PC-9 (cell line): ENCODE results near the gene MME. TPM values are rescaled to one million over a fixed set of nuclear protein-coding genes. Genes with fewer than 3 reads are reported as not detected.

Experiments used
- BruUV-seq: library from RNA; stranded (reverse); fragments of 400-500 nt; replicated peaks from 2 replicates; lab custom pipeline; 2021; lab: Mats Ljungman, UMichigan
- CTCF ChIA-PET: fragments of 300-600 bp; sonication (Branson Sonifier 250); formaldehyde crosslinking; loops from one replicate; lab custom pipeline; 2022; ENCODE audit warnings: antibody characterized with exemption; lab: Charles Lee
- POLR2A ChIA-PET: fragments of 300-600 bp; sonication (Branson Sonifier 250); formaldehyde crosslinking; loops from one replicate; lab custom pipeline; 2022; ENCODE audit warnings: antibody characterized with exemption; ENCODE audit not compliant: unreplicated experiment; lab: Charles Lee
- DNase-seq, 2 experiments: peaks; one replicate each; pipeline versions ENCODE4 v3.0.0 to v3.0.0-alpha.2; 2015 to 2022; ENCODE audit warnings: mixed read lengths in 1 of 2
- H2AFZ ChIP-seq: fragments of 200-600 bp; sonication (generic); 2 replicates; pipeline ENCODE4 v1.8.1; 2017; ENCODE audit warnings: antibody characterized with exemption
- H3F3A ChIP-seq: fragments of 200-600 bp; sonication (generic); 2 replicates; pipeline ENCODE4 v1.8.1; 2017; ENCODE audit warnings: antibody characterized with exemption, mild to moderate bottlenecking, low read depth; ENCODE audit not compliant: insufficient read depth
- H3K27ac ChIP-seq: fragments of 200-600 bp; sonication (generic); 2 replicates; pipeline ENCODE4 v1.6.1; 2016; ENCODE audit warnings: mixed run types
- H3K27me3 ChIP-seq: fragments of 200-600 bp; sonication (generic); 2 replicates; pipeline ENCODE4 v1.6.1; 2016; ENCODE audit warnings: low read depth, mixed run types; ENCODE audit not compliant: insufficient read depth
- H3K36me3 ChIP-seq: fragments of 200-600 bp; sonication (generic); 2 replicates; pipeline ENCODE4 v1.6.1; 2016; ENCODE audit warnings: low read depth, mixed run types
- H3K4me1 ChIP-seq: fragments of 200-600 bp; sonication (generic); replicated peaks from 2 replicates; pipeline ENCODE4 v1.6.1; 2016; ENCODE audit warnings: mixed run types; ENCODE audit not compliant: insufficient read depth
- H3K4me2 ChIP-seq: fragments of 200-600 bp; sonication (generic); 2 replicates; pipeline ENCODE4 v1.6.1; 2017; ENCODE audit warnings: mixed run types
- H3K4me3 ChIP-seq: fragments of 200-600 bp; sonication (generic); 2 replicates; pipeline ENCODE4 v1.6.1; 2016; ENCODE audit warnings: mixed run types
- H3K79me2 ChIP-seq: fragments of 200-600 bp; sonication (generic); 2 replicates; pipeline ENCODE4 v1.6.1; 2017; ENCODE audit warnings: low read depth, mixed run types
- H3K9me2 ChIP-seq: fragments of 200-600 bp; sonication (generic); 2 replicates; pipeline ENCODE4 v1.8.1; 2017; ENCODE audit warnings: mild to moderate bottlenecking; ENCODE audit not compliant: insufficient read depth
- H3K9me3 ChIP-seq: fragments of 200-600 bp; sonication (generic); 2 replicates; pipeline ENCODE4 v1.8.1; 2016; ENCODE audit warnings: low read depth; ENCODE audit not compliant: insufficient read depth
- H4K20me1 ChIP-seq: fragments of 200-600 bp; sonication (generic); 2 replicates; pipeline ENCODE4 v1.8.1; 2017; ENCODE audit not compliant: insufficient read depth
- CTCF ChIP-seq: fragments of 200-600 bp; sonication (generic); conservative IDR thresholded peaks from 2 replicates; pipeline ENCODE4 v1.6.1; 2017; ENCODE audit warnings: mixed run types, antibody characterized with exemption, mild to moderate bottlenecking, moderate library complexity
- EZH2 ChIP-seq: fragments of 200-600 bp; sonication (generic); IDR thresholded peaks from 2 replicates; pipeline ENCODE4 v1.8.0; 2017; ENCODE audit warnings: antibody characterized with exemption, low read depth
- intact Hi-C: fragments of 100-400 bp; cut with micrococcal nuclease; formaldehyde crosslinking; loops from one replicate; pipeline ENCODE4 v1.10.0; 2022; ENCODE audit not compliant: unreplicated experiment
- total RNA-seq: library from RNA; stranded (reverse); gene quantifications from 2 replicates; pipeline ENCODE4 v1.2.3, GENCODE V29; 2021

MME gene
- total RNA-seq, 1 experiment from 2014 or later = 2.1 TPM

GRCh38 chr3:155169197-155169596 is 89.1 kb downstream of the MME start:
- Histone ChIP-seq H3K27me3 (no peaks in the 10 kb centered on the region), H3K4me3 (no peak overlapping the region), H3K36me3 (no peaks in the 10 kb centered on the region), H3K27ac (no peak overlapping the region), H2AFZ (no peak overlapping the region), H4K20me1 (no peaks in the 10 kb centered on the region), H3K9me3 (no peaks in the 10 kb centered on the region), H3K4me2 (no peak overlapping the region), H3K79me2 (no peaks in the 10 kb centered on the region), H3F3A (no peaks in the 10 kb centered on the region), H3K4me1 (no peaks in the 10 kb centered on the region), H3K9me2 (peaks cover 8% of the 10 kb centered on the region; the same call in 1 of the 2 replicates)
- ChIA-PET CTCF (no interaction called here), POLR2A (no interaction called here)
- no TSS peak for BruUV-seq
- no peak for DNase-seq
- TF ChIP-seq EZH2 = no peak
- no peak for TF ChIP-seq CTCF
- intact Hi-C loops = no loop called here

- Histone ChIP-seq H3K9me2 (peaks cover 7% of the 10 kb centered on the region; the same call in 1 of the 2 replicates), H3K4me3 (no peak overlapping the region), H4K20me1 (no peaks in the 10 kb centered on the region), H3K9me3 (no peaks in the 10 kb centered on the region), H3K36me3 (no peaks in the 10 kb centered on the region), H3K79me2 (no peaks in the 10 kb centered on the region), H3K4me1 (no peaks in the 10 kb centered on the region), H3F3A (no peaks in the 10 kb centered on the region), H3K27me3 (no peaks in the 10 kb centered on the region), H2AFZ (no peak overlapping the region), H3K27ac (no peak overlapping the region), H3K4me2 (no peak overlapping the region)
- TF ChIP-seq EZH2 = no peak
- TF ChIP-seq CTCF = no peak
- no TSS peak for BruUV-seq
- intact Hi-C loops = no loop called here
- no peak for DNase-seq
- POLR2A ChIA-PET = interaction anchor here (0.7 kb wide), 1 partner anchor 25 kb away, joined by 3 read pairs; no protein-coding TSS in a partner anchor
- CTCF ChIA-PET = no interaction called here
Measured at GRCh38 chr3:155173771-155174170, 93.7 kb downstream of the MME start.

- no TSS peak for BruUV-seq
- no peaks in the 10 kb centered on the region for H3K79me2 ChIP-seq
- H3K27me3 ChIP-seq = no peaks in the 10 kb centered on the region
- no peak overlapping the region; the same call in 1 of the 2 replicates for H2AFZ ChIP-seq
- no peak overlapping the region for H3K4me3 ChIP-seq
- H3F3A ChIP-seq = no peaks in the 10 kb centered on the region
- H3K36me3 ChIP-seq = no peaks in the 10 kb centered on the region
- no peaks in the 10 kb centered on the region for H3K4me1 ChIP-seq
- no peak overlapping the region for H3K4me2 ChIP-seq
- H3K27ac ChIP-seq = no peak overlapping the region
- H3K9me2 ChIP-seq = no peaks in the 10 kb centered on the region
- ChIA-PET CTCF (no interaction called here), POLR2A (no interaction called here)
- intact Hi-C loops = loop anchor here (5.0 kb wide), 1 partner anchor 143 kb away; no protein-coding TSS in a partner anchor
- TF ChIP-seq CTCF (no peak), EZH2 (no peak)
- H4K20me1 ChIP-seq = no peaks in the 10 kb centered on the region
- no peak for DNase-seq
- H3K9me3 ChIP-seq = no peaks in the 10 kb centered on the region
Measured at GRCh38 chr3:155178810-155179436, 98.8 kb downstream of the MME start.
